NCI-H187 treated with DMSO at 0.1 percent for 48 hours (cell line): Measurements from ENCODE around the gene KCTD17.

Experiments used
- DNase-seq: peaks from one replicate; lab custom pipeline; 2025; lab: John Stamatoyannopoulos, UW

KCTD17 gene

DNA sequence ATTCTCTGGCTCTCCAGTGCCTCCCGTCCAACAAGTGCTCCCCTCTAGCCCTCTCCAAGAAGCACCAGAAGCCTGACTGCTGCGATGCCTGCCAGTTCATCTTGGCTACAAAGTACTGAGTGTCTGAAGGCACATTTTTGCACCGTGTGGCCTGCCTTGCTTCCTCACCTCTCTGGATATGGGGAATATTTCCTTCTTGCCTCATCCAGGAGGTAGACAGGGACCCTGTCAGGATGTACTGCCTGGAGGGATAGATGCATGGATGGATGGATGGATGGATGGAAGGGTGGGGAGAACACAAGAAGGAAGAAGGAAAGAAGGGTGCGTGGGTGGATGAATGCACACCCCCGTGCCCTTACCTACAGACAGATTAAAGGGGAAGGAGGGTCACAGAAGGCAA, 27.6 kb downstream of the KCTD17 start:
- DNase-seq: no peak

GRCh38 chr22:37079668-37080171, 28.2 kb downstream of the KCTD17 start:
- no peak for DNase-seq

DNA sequence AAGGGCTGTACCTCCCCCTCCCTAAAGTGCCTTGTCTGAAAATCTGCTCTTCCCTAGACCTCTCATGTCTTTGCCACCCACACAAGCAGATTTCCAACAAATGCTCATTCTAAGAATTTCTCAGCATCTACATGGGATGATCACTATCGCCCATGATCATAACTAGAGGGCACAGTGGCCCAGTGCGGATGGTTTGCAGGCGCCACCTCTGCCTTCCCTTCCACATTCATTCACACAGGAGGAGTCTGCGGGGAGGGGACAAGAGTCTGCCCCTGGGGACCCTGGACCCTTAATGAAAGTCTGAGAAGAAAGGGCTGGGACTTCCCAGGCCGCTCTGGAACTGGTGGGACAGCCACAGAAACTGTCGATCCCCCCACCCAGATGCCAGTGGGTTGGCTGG, 28.9 kb downstream of the KCTD17 start:
- DNase-seq: no peak

DNA sequence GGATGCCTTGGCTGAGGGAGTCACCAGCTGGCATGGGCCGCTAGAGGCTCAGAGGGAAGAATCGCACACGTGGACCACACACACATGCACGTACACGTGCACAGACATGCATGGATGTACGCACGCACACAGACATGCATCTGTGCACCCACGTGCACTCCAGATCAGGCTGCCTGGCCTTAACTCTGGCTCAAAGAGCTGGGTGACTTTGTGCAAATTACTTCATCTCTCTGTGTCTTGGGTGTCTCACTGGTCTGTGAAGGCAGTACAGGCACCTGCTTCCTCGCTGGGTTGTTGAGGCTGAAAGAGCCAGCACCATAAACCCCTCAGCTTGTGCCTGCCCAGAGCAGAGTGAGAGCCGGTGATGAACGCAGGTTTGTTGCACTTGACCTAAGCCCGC, 29.3 kb downstream of the KCTD17 start:
- DNase-seq: no peak

DNA sequence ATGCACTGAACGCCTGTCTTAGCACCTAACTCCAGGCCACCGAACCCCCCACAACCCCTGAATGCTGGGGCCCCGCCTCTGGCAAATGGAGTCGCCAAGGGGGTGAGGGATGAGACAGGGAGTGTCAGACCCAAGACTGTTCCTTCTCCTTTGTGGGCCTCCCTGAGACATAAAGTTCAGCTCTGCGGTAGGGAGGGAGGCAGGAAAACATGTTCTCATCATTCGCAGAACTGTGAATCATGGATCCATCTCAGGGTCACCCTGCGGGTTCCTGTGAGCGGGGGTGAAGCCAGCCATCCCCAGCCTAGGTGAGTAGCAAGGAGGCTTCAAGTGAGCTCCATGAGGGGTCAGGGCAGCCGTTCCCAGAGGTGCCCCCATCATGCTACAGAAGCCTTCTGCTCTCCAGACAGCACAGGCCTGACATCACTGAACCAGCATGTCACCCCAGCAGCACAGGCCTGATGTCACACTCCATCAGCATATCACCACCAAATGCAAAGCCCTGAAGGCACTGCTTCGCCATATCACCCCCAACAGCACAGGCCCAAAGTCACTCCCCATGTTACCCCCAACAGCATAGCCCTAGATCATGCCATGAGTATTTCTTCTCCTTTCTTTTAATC, 30.8 kb downstream of the KCTD17 start:
- no peak for DNase-seq

- no peak for DNase-seq
Observed at GRCh38 chr22:37083914-37084313, 32.4 kb downstream of the KCTD17 start.

DNA sequence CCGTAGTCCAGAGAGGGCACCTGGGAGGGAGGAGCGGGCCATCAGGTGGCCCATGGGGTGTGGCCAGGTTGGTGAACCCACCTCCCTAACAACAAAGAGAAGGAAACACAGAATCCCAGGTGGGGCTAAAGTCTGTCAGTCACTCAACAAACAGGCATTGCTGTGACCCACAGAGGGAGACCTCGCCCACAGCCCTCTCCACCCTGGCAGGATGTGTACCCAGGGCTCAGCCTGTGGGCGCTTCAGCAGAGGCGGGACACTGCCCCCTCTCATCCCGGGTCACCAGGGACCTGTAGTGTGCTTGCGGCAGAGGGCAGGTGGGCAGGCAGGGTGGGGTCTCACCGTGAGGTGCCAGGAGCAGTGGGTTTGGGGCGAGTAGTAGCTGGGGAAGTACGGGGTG, 32.8 kb downstream of the KCTD17 start:
- DNase-seq: no peak

DNA sequence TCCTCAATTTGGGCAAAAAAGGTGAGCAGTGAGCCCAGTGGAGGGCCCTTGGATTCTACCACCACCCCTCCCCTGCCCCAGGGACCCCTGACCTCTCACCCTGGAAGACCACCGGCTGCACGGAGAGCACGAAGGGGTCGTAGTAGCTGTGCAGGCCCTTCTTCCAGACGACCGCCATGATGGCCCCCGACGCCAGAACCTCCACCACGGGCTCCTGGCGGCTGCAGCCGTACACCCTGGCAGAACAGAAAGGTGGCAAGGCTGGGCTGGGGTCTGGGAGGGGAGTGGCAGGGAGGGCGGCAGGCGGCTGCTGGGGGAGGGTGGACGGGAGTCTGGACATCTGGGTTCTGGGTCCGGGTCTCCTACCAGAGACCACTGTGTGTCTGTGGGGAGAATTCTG, 34.6 kb downstream of the KCTD17 start:
- DNase-seq: no peak

DNA sequence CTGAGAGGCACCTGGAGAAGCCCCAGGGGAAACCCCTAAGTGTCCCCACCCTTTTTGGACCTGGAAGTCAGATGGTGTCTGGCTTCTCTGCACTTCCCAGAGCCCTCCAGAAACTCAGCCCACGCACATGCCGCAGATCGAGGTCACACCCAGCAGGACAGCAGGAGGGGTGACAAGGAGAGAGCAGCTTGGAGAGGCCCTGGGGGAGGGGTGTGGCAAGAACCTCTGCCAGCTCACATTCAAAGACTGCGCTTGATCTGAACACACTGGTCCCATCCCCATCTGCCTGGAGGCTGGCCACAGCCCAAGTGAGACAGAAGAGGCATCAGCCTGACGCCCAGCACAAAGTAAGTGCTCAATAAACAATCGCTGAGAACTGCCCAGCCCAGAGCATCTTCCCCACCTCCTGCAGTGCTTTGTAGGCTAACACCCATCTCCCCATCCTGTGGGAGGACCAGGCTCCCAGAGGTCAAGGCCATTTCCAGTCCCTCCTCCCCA, 36.6 kb downstream of the KCTD17 start:
- DNase-seq: no peak

DNA sequence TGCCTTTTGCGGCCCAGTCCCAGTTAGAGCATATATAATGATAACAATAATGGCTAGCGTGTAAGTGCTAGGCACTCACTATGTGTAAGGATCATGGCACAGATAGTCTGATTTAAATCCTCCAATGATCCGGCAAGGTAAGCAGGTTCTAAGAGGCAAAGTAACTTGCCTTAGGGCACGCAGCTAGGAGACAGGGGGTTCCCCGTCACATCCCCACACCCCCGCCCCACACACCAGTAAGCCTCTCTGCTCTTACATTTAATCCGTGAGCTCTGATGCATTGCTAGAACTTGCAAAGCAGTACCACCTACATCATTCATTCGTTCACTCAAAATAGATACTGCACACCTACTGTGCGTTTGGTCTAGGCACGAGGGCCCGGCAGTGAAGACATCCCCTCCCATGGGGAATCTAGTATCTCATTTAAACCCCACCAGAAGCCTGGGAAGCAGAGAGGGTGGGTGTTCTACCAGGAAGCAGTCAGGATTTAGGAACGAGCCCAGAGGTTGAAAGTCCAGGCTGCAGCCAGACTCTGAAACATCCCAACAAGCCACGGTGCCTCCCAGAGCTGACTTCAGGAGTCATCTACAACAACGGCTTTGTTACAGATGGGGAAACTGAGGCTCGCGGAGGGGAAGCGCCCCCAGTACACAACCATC, 37.3 kb downstream of the KCTD17 start:
- no peak for DNase-seq

DNA sequence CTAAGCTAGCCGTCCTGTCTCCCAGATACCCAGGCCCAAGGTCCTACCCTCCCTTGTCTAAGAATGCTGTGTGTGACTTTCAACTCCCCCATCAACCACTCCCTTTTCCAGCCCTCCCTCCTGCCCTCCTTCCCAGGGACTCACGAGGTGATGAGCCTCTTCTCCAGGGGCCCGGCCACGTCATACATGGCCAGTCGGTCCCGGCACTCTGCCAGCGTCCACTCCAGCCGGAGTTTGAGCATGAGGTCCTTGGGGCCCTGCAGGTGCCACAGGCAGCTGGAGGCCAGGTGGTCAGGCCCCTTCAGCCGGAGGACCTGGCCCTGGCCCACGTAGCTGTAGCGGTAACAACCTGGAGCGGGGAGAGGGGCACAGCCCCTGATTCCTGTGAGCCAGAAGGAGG, 37.9 kb downstream of the KCTD17 start:
- no peak for DNase-seq

- no peak for DNase-seq
Observed at GRCh38 chr22:37090920-37091695, 39.6 kb downstream of the KCTD17 start.

DNA sequence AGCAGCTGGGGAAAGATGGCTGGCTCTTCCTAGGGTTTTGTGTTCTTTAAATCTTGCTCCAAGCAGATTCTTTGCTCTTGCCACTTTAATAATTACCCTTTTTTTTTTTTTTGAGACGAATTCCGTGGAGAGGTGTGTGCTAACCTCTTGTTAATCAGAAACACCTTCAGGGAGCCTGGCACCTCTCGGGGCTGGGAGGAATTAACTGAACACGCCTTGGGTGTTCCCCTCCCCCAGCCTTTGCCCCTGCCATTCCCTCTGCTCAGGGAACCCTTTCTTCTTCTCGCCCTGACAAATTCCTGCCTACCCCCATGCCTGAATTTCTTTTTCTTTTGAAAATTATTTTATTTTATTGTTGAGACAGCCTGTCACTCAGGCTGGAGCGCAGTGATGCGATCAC, 40.5 kb downstream of the KCTD17 start:
- DNase-seq: no peak

DNA sequence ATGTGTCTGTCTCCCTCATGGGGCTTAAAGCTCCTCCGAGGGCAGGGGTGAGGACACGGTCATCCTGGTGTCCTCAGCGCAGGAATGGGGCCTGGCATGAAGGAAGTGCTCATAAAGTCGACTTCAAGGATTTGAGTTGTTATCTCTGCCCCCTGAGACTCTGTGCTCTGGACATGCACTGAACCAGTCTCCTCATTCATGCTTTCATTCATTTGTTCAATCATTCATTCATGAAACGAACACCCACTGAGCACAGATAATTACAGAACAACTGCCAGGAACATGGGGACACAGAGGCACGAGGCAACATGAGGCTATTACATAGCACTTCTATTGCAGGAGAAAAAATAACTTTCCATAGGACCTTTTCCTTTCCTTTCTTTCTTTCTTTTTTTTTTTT, 41.5 kb downstream of the KCTD17 start:
- no peak for DNase-seq

- DNase-seq: no peak
Observed at GRCh38 chr22:37094239-37094638, 42.7 kb downstream of the KCTD17 start.

- no peak for DNase-seq
Observed at GRCh38 chr22:37095113-37095512, 43.6 kb downstream of the KCTD17 start.

GRCh38 chr22:37097346-37097745, 45.8 kb downstream of the KCTD17 start:
- DNase-seq: no peak

GRCh38 chr22:37098976-37099591, 47.5 kb downstream of the KCTD17 start:
- no peak for DNase-seq

- DNase-seq: no peak
Observed at GRCh38 chr22:37100589-37101127, 49.1 kb downstream of the KCTD17 start.

GRCh38 chr22:37101311-37102066, 49.9 kb downstream of the KCTD17 start:
- DNase-seq: no peak

DNA sequence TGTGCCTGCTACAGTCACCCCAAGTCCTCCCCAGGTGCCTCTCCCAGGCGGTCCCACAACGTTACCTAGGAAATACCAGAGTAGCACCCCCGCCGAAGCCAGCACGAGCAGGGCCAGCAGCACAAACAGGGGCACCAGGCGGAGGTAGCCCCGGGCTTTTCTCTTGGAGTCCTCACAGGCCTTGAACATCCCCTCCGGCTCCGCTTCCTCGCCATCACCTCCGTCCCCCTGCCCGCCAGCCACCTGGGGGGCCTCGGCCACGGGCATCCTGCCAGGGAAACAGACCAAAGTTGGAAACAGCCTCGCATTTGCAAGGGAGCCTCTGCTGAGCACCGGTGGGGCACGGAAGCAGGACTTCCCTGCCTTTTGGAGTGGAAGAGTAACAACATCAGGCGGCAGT, 51.6 kb downstream of the KCTD17 start:
- DNase-seq: no peak
